ENCODE measurements around the gene GPATCH11. TPM values are rescaled to one million over a fixed set of nuclear protein-coding genes. Genes with fewer than 3 reads are reported as not detected.

The GPATCH11 gene
- total RNA-seq, 1 donor from 2014 or later: 8.1 TPM

DNA sequence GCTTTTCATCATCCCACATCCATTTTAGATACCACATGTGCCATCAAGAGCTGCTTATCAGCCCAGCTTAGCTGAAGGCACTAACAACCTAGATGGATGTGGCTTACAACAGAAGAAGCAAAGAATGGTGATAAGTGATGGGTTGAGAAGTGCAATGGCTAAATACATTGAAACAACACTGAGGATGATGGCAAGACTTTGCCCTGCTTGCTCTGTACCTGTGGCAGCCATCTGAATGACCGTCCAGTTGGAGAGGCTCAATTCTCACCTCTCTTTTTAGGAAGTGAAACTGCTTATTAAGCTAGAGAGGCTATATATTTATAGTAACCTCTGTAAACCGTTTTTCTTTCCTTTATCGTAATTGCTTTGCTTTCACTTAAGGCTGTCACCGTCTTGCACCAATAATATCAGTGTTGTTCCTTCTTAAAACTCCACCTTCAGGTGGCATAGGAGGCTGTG lies 5.7 kb downstream of the GPATCH11 start:
- H3K4me1 Mint-ChIP-seq (ENCODE audit: unreplicated experiment): no peaks in the 10 kb centered on the region
- no peak overlapping the region for H3K4me3 Mint-ChIP-seq (ENCODE audit: unreplicated experiment)
- H3K27me3 Mint-ChIP-seq (ENCODE audit: unreplicated experiment): no peaks in the 10 kb centered on the region
- TF ChIP-seq CTCF (IDR thresholded peaks at IDR 0.05): no peak
- no peak overlapping the region for H3K27ac Mint-ChIP-seq (ENCODE audit: unreplicated experiment)
- no peaks in the 10 kb centered on the region for H3K9me3 Mint-ChIP-seq (ENCODE audit: unreplicated experiment)
- no peak for DNase-seq (ENCODE audit: extremely low spot score, unreplicated experiment)
- H3K36me3 Mint-ChIP-seq (ENCODE audit: unreplicated experiment): peaks cover 20% of the 10 kb centered on the region

GRCh38 chr2:37091873-37092272 lies 7.6 kb downstream of the GPATCH11 start:
- Mint-ChIP-seq H3K4me3 (ENCODE audit: unreplicated experiment) (no peak overlapping the region), H3K27ac (ENCODE audit: unreplicated experiment) (no peak overlapping the region), H3K36me3 (ENCODE audit: unreplicated experiment) (peaks cover 27% of the 10 kb centered on the region), H3K27me3 (ENCODE audit: unreplicated experiment) (no peaks in the 10 kb centered on the region), H3K4me1 (ENCODE audit: unreplicated experiment) (no peaks in the 10 kb centered on the region), H3K9me3 (ENCODE audit: unreplicated experiment) (no peaks in the 10 kb centered on the region)
- TF ChIP-seq CTCF (IDR thresholded peaks at IDR 0.05): no peak
- DNase-seq (ENCODE audit: extremely low spot score, unreplicated experiment): no peak

GRCh38 chr2:37096568-37096967 lies 12.2 kb downstream of the GPATCH11 start:
- Mint-ChIP-seq H3K27ac (ENCODE audit: unreplicated experiment) (no peak overlapping the region), H3K4me1 (ENCODE audit: unreplicated experiment) (no peaks in the 10 kb centered on the region), H3K27me3 (ENCODE audit: unreplicated experiment) (no peaks in the 10 kb centered on the region), H3K36me3 (ENCODE audit: unreplicated experiment) (peaks cover 35% of the 10 kb centered on the region), H3K4me3 (ENCODE audit: unreplicated experiment) (no peak overlapping the region), H3K9me3 (ENCODE audit: unreplicated experiment) (no peaks in the 10 kb centered on the region)
- no peak for TF ChIP-seq CTCF (IDR thresholded peaks at IDR 0.05)
- no peak for DNase-seq (ENCODE audit: extremely low spot score, unreplicated experiment)

GRCh38 chr2:37098416-37099118 lies 14.2 kb downstream of the GPATCH11 start:
- Mint-ChIP-seq H3K36me3 (ENCODE audit: unreplicated experiment) (peaks cover 33% of the 10 kb centered on the region), H3K27ac (ENCODE audit: unreplicated experiment) (no peak overlapping the region), H3K9me3 (ENCODE audit: unreplicated experiment) (no peaks in the 10 kb centered on the region), H3K4me3 (ENCODE audit: unreplicated experiment) (no peak overlapping the region), H3K27me3 (ENCODE audit: unreplicated experiment) (no peaks in the 10 kb centered on the region), H3K4me1 (ENCODE audit: unreplicated experiment) (peaks cover 2% of the 10 kb centered on the region)
- DNase-seq (ENCODE audit: extremely low spot score, unreplicated experiment): no peak
- TF ChIP-seq CTCF (IDR thresholded peaks at IDR 0.05): no peak

- Mint-ChIP-seq H3K27ac (ENCODE audit: unreplicated experiment) (no peak overlapping the region), H3K4me1 (ENCODE audit: unreplicated experiment) (peaks cover 9% of the 10 kb centered on the region), H3K4me3 (ENCODE audit: unreplicated experiment) (no peak overlapping the region), H3K36me3 (ENCODE audit: unreplicated experiment) (peaks cover 33% of the 10 kb centered on the region), H3K27me3 (ENCODE audit: unreplicated experiment) (no peaks in the 10 kb centered on the region), H3K9me3 (ENCODE audit: unreplicated experiment) (no peaks in the 10 kb centered on the region)
- no peak for DNase-seq (ENCODE audit: extremely low spot score, unreplicated experiment)
- no peak for TF ChIP-seq CTCF (IDR thresholded peaks at IDR 0.05)
Measured at GRCh38 chr2:37100054-37100453, 15.7 kb downstream of the GPATCH11 start.
